ENCODE data around the gene PSME2. TPM values are rescaled to one million over a fixed set of nuclear protein-coding genes. Genes with fewer than 3 reads are reported as not detected.
"Not testable (repeated sequence)": the region's sequence is repeated elsewhere in the genome, so short reads cannot be mapped to it uniquely, and the experiment has no call there.

PSME2 gene
- total and polyA plus RNA-seq, 2 donors (not counting 1 experiment from before 2014, with no cell fraction given) = 132 to 148 TPM

DNA sequence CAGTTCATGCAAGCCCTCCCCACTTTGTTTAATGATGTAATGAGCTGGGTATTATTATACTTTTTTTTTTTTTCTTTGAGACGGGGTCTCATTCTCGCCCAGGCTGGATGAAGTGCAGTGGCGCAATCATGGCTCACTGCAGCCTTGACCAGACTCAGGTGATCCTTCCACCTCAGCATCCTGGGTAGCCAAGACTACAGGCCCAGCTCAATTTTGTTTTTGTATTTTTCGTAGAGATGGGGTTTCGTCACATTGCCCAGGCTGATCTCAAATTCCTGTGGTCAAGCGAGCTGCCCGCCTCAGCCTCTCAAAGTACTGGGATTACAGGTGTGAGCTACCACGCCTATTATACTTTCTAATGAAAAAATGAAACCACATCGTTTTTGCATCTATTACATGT, 36.4 kb downstream of the PSME2 start:
- Histone ChIP-seq H3K27me3 (ENCODE audit: control insufficient read depth, insufficient read depth, low read length) (no peaks in the 10 kb centered on the region), H3K27ac (ENCODE audit: insufficient read depth, low read length) (no peak overlapping the region)

DNA sequence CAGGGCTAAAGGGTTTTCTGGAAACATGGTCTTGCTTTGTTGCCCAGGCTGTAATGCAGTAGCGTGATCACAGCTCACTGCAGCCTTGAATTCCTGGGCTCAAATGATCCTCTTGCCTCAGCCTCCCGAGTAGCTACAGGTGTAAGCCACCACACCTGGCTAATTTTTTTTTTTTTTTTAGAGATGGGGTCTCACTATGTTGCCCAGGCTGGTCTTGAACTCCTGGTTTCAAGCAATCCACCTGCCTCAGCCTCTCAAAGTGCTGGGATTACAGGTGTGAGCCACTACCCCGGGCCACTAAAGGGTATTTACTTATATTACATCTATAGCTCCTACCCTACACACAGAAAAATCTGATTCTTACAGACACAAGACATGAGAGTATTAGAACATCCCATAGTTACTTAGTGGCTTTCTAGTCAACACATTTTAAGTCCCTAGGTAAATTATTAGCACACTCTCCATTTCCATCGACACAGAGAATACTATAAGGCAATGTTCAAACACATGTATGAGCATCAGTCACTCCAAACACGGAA, 38.0 kb downstream of the PSME2 start:
- Histone ChIP-seq H3K4me3 (replicated peaks in 1 of 4; ENCODE audit: control extremely low read depth in 1 of 4, insufficient read depth in 1 of 4, low read depth in 3 of 4, low read length in 4 of 4) (no peak overlapping the region), H3K4me2 (ENCODE audit: extremely low read depth, insufficient read depth, low read length) (no peak overlapping the region), H3K27me3 (ENCODE audit: control insufficient read depth, insufficient read depth, low read length) (no peaks in the 10 kb centered on the region), H3K36me3 (ENCODE audit: control insufficient read depth, insufficient read depth, low read length) (no peaks in the 10 kb centered on the region), H3K27ac (ENCODE audit: insufficient read depth, low read length) (no peak overlapping the region), H2AFZ (ENCODE audit: low read length) (peak overlapping the region; percentile 47), H3K9ac (ENCODE audit: insufficient read depth, low read length) (no peak overlapping the region), H3K9me3 (ENCODE audit: control insufficient read depth, insufficient read depth, low read depth, low read length) (no peaks in the 10 kb centered on the region), H4K20me1 (ENCODE audit: control insufficient read depth, extremely low read depth, insufficient read depth, low read length) (no peaks in the 10 kb centered on the region), H3K79me2 (ENCODE audit: control insufficient read depth, insufficient read depth, low read length) (no peaks in the 10 kb centered on the region), H3K4me1 (ENCODE audit: control insufficient read depth, extremely low read depth, insufficient read depth, low read length) (peaks cover 2% of the 10 kb centered on the region)
- TF ChIP-seq, protein P1, sequence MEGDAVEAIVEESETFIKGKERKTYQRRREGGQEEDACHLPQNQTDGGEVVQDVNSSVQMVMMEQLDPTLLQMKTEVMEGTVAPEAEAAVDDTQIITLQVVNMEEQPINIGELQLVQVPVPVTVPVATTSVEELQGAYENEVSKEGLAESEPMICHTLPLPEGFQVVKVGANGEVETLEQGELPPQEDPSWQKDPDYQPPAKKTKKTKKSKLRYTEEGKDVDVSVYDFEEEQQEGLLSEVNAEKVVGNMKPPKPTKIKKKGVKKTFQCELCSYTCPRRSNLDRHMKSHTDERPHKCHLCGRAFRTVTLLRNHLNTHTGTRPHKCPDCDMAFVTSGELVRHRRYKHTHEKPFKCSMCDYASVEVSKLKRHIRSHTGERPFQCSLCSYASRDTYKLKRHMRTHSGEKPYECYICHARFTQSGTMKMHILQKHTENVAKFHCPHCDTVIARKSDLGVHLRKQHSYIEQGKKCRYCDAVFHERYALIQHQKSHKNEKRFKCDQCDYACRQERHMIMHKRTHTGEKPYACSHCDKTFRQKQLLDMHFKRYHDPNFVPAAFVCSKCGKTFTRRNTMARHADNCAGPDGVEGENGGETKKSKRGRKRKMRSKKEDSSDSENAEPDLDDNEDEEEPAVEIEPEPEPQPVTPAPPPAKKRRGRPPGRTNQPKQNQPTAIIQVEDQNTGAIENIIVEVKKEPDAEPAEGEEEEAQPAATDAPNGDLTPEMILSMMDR (conservative IDR thresholded peaks at IDR 0.05 in 1 of 2, IDR thresholded peaks at IDR 0.05 in 1 of 2; ENCODE audit: low read depth in 1 of 2, low read length in 2 of 2) = no peak
- no peak for TF ChIP-seq EZH2 (IDR thresholded peaks at IDR 0.05; ENCODE audit: low read length, missing control alignments)
- DNase-seq (ENCODE audit: low read depth in 2 of 2) = no peak

More for the DNA sequence above, 36.4 kb downstream of the PSME2 start:
- H3K4me2 ChIP-seq (ENCODE audit: extremely low read depth, insufficient read depth, low read length) = no peak overlapping the region
- no peaks in the 10 kb centered on the region for H3K9me3 ChIP-seq (ENCODE audit: control insufficient read depth, insufficient read depth, low read depth, low read length)
- H3K4me3 ChIP-seq (replicated peaks in 1 of 4; ENCODE audit: control extremely low read depth in 1 of 4, insufficient read depth in 1 of 4, low read depth in 3 of 4, low read length in 4 of 4) = no peak overlapping the region
- TF ChIP-seq, protein P1 (conservative IDR thresholded peaks at IDR 0.05 in 1 of 2, IDR thresholded peaks at IDR 0.05 in 1 of 2; ENCODE audit: low read depth in 1 of 2, low read length in 2 of 2) = no peak
- no peak for TF ChIP-seq EZH2 (IDR thresholded peaks at IDR 0.05; ENCODE audit: low read length, missing control alignments)
- H2AFZ ChIP-seq (ENCODE audit: low read length) = no peak overlapping the region
- H3K9ac ChIP-seq (ENCODE audit: insufficient read depth, low read length) = no peak overlapping the region
- H3K79me2 ChIP-seq (ENCODE audit: control insufficient read depth, insufficient read depth, low read length) = no peaks in the 10 kb centered on the region
- H3K4me1 ChIP-seq (ENCODE audit: control insufficient read depth, extremely low read depth, insufficient read depth, low read length) = peaks cover 5% of the 10 kb centered on the region
- DNase-seq (ENCODE audit: low read depth in 2 of 2) = no peak
- no peaks in the 10 kb centered on the region for H3K36me3 ChIP-seq (ENCODE audit: control insufficient read depth, insufficient read depth, low read length)
- no peaks in the 10 kb centered on the region for H4K20me1 ChIP-seq (ENCODE audit: control insufficient read depth, extremely low read depth, insufficient read depth, low read length)

DNA sequence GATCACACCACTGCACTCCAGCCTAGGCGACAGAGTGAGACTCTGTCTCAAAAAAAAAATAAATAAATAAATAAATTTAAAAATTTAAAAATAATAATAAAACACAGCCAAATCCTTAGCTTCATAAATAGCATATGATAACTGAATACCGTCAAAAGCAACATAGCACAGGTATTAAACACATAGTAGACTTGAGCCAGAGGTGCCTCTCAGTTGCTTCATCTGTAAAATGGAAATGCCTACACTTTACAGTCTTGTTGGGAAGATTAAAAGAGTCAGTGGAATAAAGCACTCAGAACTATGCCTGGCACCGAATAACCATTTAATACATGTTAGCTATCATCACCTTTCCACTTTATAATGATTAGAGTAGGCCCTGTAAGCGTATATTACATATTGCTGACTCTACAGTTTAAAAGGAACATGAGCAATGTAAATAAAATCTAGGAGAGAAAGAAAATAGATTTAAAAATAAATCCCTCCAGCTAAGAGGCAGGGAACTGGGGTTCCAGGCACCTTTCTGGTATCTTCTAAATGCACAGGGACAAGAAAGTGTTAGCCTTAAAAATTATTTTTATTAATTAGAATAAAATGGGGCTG, 39.6 kb downstream of the PSME2 start:
- H3K27me3 ChIP-seq (ENCODE audit: control insufficient read depth, insufficient read depth, low read length) = no peaks in the 10 kb centered on the region
- H4K20me1 ChIP-seq (ENCODE audit: control insufficient read depth, extremely low read depth, insufficient read depth, low read length) = no peaks in the 10 kb centered on the region
- no peak overlapping the region for H3K27ac ChIP-seq (ENCODE audit: insufficient read depth, low read length)
- DNase-seq (ENCODE audit: low read depth in 2 of 2) = no peak
- H3K9ac ChIP-seq (ENCODE audit: insufficient read depth, low read length) = no peak overlapping the region
- H3K4me2 ChIP-seq (ENCODE audit: extremely low read depth, insufficient read depth, low read length) = no peak overlapping the region
- H3K36me3 ChIP-seq (ENCODE audit: control insufficient read depth, insufficient read depth, low read length) = no peaks in the 10 kb centered on the region
- no peaks in the 10 kb centered on the region for H3K79me2 ChIP-seq (ENCODE audit: control insufficient read depth, insufficient read depth, low read length)
- no peak overlapping the region for H3K4me3 ChIP-seq (replicated peaks in 1 of 4; ENCODE audit: control extremely low read depth in 1 of 4, insufficient read depth in 1 of 4, low read depth in 3 of 4, low read length in 4 of 4)
- H2AFZ ChIP-seq (ENCODE audit: low read length) = no peak overlapping the region
- no peaks in the 10 kb centered on the region for H3K9me3 ChIP-seq (ENCODE audit: control insufficient read depth, insufficient read depth, low read depth, low read length)
- H3K4me1 ChIP-seq (ENCODE audit: control insufficient read depth, extremely low read depth, insufficient read depth, low read length) = no peaks in the 10 kb centered on the region
- TF ChIP-seq EZH2 (IDR thresholded peaks at IDR 0.05; ENCODE audit: low read length, missing control alignments) = no peak
- TF ChIP-seq, protein P1 (conservative IDR thresholded peaks at IDR 0.05 in 1 of 2, IDR thresholded peaks at IDR 0.05 in 1 of 2; ENCODE audit: low read depth in 1 of 2, low read length in 2 of 2) = no peak

DNA sequence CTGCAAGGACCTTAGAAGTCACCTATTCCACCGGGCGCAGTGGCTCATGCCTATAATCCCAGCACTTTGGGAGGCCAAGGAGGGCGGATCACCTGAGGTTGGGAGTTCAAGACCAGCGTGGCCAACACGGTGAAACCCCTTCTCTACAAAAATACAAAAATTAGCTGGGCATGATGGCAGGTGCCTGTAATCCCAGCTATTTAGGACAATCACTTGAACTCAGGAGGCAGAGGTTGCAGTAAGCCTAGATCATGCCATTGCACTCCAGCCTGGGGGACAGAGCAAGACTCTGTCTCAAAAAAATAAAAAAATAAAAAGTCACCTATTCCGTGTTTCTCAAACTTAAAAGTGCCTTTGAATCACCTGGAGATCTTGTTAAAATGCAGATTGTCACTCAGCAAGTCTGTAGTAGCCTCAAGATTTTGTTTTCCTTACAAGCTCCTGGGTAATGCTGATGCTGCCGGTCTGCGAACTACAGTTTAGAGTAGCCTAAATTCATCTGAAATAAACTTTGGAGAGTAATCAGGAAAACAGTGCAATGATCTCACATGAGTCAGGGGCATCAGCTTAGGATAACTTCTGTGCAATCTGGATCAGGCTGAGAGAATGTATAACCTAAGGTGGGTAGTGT, 40.7 kb downstream of the PSME2 start:
- not testable (repeated sequence) for H3K9me3 ChIP-seq (ENCODE audit: control insufficient read depth, insufficient read depth, low read depth, low read length); H3K9ac ChIP-seq (ENCODE audit: insufficient read depth, low read length); H3K27ac ChIP-seq (ENCODE audit: insufficient read depth, low read length); DNase-seq (ENCODE audit: low read depth in 2 of 2); H4K20me1 ChIP-seq (ENCODE audit: control insufficient read depth, extremely low read depth, insufficient read depth, low read length); H3K36me3 ChIP-seq (ENCODE audit: control insufficient read depth, insufficient read depth, low read length); H3K27me3 ChIP-seq (ENCODE audit: control insufficient read depth, insufficient read depth, low read length); H3K79me2 ChIP-seq (ENCODE audit: control insufficient read depth, insufficient read depth, low read length); H3K4me1 ChIP-seq (ENCODE audit: control insufficient read depth, extremely low read depth, insufficient read depth, low read length); H3K4me3 ChIP-seq (replicated peaks in 1 of 4; ENCODE audit: control extremely low read depth in 1 of 4, insufficient read depth in 1 of 4, low read depth in 3 of 4, low read length in 4 of 4); H2AFZ ChIP-seq (ENCODE audit: low read length); H3K4me2 ChIP-seq (ENCODE audit: extremely low read depth, insufficient read depth, low read length)

All from fibroblast of lung (primary cell).